ENCODE results near the gene PAQR6. TPM values are rescaled to one million over a fixed set of nuclear protein-coding genes. Genes with fewer than 3 reads are reported as not detected.
A peak's percentile ranks its signal among the peaks of the same experiment; 100 is the strongest.
"Not testable (repeated sequence)": the region's sequence is repeated elsewhere in the genome, so short reads cannot be mapped to it uniquely, and the experiment has no call there.

Gene PAQR6
- polyA plus RNA-seq, 4 donors: 3.0 to 8.7 (median 5.5) TPM

- 90 to 94% (median 94%) methylated on average over 13 of the region's 13 CpGs for WGBS, 3 donors
- Histone ChIP-seq H3K4me3 (ENCODE audit: low read depth in 1 of 3, low read length in 3 of 3) (no peak overlapping the region), H3K27me3 (ENCODE audit: control insufficient read depth in 3 of 3, insufficient read depth in 3 of 3, low read length in 3 of 3) (no peaks in the 10 kb centered on the region), H3K36me3 (ENCODE audit: control insufficient read depth in 3 of 3, insufficient read depth in 2 of 3, low read depth in 1 of 3, low read length in 3 of 3) (peaks cover 7 to 64% (median 12%) of the 10 kb centered on the region in 3 donors), H3K4me1 (ENCODE audit: control insufficient read depth in 3 of 3, insufficient read depth in 2 of 3, low read depth in 1 of 3, low read length in 2 of 3) (no peaks in the 10 kb centered on the region), H3K27ac (ENCODE audit: low read depth in 1 of 3, low read length in 2 of 3) (no peak overlapping the region), H3K9me3 (ENCODE audit: control insufficient read depth in 2 of 2, insufficient read depth in 1 of 2, low read depth in 1 of 2, low read length in 1 of 2) (no peaks in the 10 kb centered on the region)
- DNase-seq (no peak), FAIRE-seq (no peak)
Measured at GRCh38 chr1:156221986-156222692, 25.7 kb downstream of the PAQR6 start.

GRCh38 chr1:156220226-156220625, 27.6 kb downstream of the PAQR6 start:
- Histone ChIP-seq H3K27me3 (ENCODE audit: control insufficient read depth in 3 of 3, insufficient read depth in 3 of 3, low read length in 3 of 3) (no peaks in the 10 kb centered on the region), H3K27ac (ENCODE audit: low read depth in 1 of 3, low read length in 2 of 3) (no peak overlapping the region), H3K4me3 (ENCODE audit: low read depth in 1 of 3, low read length in 3 of 3) (no peak overlapping the region), H3K9me3 (ENCODE audit: control insufficient read depth in 2 of 2, insufficient read depth in 1 of 2, low read depth in 1 of 2, low read length in 1 of 2) (no peaks in the 10 kb centered on the region), H3K36me3 (ENCODE audit: control insufficient read depth in 3 of 3, insufficient read depth in 2 of 3, low read depth in 1 of 3, low read length in 3 of 3) (peaks cover 7 to 57% (median 14%) of the 10 kb centered on the region in 3 donors), H3K4me1 (ENCODE audit: control insufficient read depth in 3 of 3, insufficient read depth in 2 of 3, low read depth in 1 of 3, low read length in 2 of 3) (no peaks in the 10 kb centered on the region)
- no peak for FAIRE-seq
- WGBS, 3 donors: 95 to 99% (median 98%) methylated on average over 9 of the region's 9 CpGs
- DNase-seq: no peak

DNA sequence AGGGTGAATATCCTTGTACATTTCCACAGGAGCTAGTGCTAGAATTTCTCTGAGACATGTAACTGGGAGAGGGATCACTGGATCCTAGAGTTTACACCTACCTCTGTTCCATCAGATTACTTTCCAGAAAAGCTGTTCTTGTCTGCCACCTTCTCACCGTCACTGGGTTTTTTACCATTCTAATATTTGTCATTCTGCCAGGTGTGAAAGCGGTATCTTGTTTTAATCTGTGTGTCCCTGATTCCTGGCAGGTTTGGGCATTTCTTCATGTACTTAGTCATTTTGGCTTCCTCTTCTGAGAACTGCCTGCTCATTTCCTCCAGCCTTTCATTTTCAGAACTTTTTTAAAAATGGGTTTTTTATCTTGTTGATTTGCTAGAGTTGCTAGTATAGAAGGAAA, 30.0 kb downstream of the PAQR6 start:
- H3K4me1 ChIP-seq (ENCODE audit: control insufficient read depth in 3 of 3, insufficient read depth in 2 of 3, low read depth in 1 of 3, low read length in 2 of 3): peaks cover 0 to 8% (median 6%) of the 10 kb centered on the region in 3 donors
- H3K36me3 ChIP-seq (ENCODE audit: control insufficient read depth in 3 of 3, insufficient read depth in 2 of 3, low read depth in 1 of 3, low read length in 3 of 3): peaks cover 4 to 56% (median 5%) of the 10 kb centered on the region in 3 donors
- no peaks in the 10 kb centered on the region for H3K9me3 ChIP-seq (ENCODE audit: control insufficient read depth in 2 of 2, insufficient read depth in 1 of 2, low read depth in 1 of 2, low read length in 1 of 2)
- FAIRE-seq (no peak), DNase-seq (no peak)
- WGBS, 3 donors: 42 to 52% (median 49%) methylated on average over 2 of the region's 2 CpGs
- peak overlapping the region in 1 of 3 donors; percentile 66 for H3K27ac ChIP-seq (ENCODE audit: low read depth in 1 of 3, low read length in 2 of 3)
- H3K4me3 ChIP-seq (ENCODE audit: low read depth in 1 of 3, low read length in 3 of 3): no peak overlapping the region
- no peaks in the 10 kb centered on the region for H3K27me3 ChIP-seq (ENCODE audit: control insufficient read depth in 3 of 3, insufficient read depth in 3 of 3, low read length in 3 of 3)

DNA sequence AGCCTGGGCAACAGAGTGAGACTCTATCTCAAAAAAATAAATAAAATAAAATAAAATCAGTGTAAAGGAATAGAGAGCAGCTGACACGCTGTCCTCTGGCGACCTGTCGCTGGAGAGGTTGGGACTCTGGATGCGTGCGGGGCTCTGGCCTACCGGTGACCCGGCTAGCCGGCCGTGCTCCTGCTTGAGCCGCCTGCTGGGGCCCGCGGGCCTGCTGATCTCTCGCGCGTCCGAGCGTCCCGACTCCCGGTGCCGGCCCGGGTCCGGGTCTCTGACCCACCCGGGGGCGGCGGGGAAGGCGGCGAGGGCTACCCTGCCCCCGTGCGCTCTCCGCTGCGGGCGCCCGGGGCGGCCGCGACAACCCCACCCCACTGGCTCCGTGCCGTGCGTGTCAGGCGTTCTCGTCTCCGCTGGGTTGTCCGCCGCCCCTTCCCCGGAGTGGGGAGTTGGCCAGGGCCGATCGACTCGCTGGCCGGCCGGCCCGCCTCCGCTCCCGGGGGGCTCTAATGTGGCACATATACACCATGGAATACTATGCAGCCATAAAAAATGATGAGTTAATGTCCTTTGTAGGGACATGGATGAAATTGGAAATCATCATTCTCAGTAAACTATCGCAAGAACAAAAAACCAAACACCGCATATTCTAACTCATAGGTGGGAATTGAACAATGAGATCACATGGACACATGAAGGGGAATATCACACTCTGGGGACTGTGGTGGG, 31.3 kb downstream of the PAQR6 start:
- H3K27ac ChIP-seq (ENCODE audit: low read depth in 1 of 3, low read length in 2 of 3); H3K4me1 ChIP-seq (ENCODE audit: control insufficient read depth in 3 of 3, insufficient read depth in 2 of 3, low read depth in 1 of 3, low read length in 2 of 3); DNase-seq; H3K9me3 ChIP-seq (ENCODE audit: control insufficient read depth in 2 of 2, insufficient read depth in 1 of 2, low read depth in 1 of 2, low read length in 1 of 2); H3K4me3 ChIP-seq (ENCODE audit: low read depth in 1 of 3, low read length in 3 of 3); H3K27me3 ChIP-seq (ENCODE audit: control insufficient read depth in 3 of 3, insufficient read depth in 3 of 3, low read length in 3 of 3): not testable (repeated sequence)
- peaks cover 3 to 50% (median 4%) of the 10 kb centered on the region in 3 donors for H3K36me3 ChIP-seq (ENCODE audit: control insufficient read depth in 3 of 3, insufficient read depth in 2 of 3, low read depth in 1 of 3, low read length in 3 of 3)
- peak; percentile 88 for FAIRE-seq
- 92 to 97% (median 96%) methylated on average over 45 to 55 of the region's 55 CpGs for WGBS, 3 donors

DNA sequence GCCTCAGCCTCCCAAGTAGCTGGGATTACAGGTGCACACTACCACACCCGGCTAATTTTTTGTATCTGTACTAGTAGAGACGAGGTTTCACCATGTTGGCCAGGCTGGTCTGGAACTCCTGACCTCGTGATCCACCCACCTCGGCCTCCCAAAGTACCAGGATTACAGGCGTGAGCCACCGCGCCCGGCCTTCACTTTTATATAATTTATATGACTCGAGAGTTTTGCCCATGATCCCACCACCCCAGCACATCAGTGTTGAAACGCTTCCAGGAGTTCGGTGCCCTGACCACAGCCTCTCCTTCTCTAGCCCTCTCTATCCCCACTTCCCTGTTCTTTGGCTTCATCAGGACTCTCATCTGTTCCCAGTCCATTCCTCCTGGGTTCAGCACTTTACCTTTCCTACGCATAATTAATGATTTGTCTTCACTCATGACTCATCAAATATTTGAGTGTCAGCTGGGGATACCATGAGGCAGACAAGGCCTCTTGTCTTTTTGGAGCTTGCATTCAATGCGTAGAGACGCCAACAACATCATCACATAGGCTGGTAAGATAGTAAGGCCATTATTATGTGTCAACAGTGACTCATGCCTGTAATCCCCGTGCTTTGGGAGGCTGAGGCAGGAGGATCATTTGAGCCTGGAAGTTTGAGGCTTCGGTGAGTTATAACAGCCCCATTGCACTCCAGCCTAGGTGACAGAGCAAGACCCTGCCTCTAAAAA, 33.7 kb downstream of the PAQR6 start:
- no peaks in the 10 kb centered on the region for H3K27me3 ChIP-seq (ENCODE audit: control insufficient read depth in 3 of 3, insufficient read depth in 3 of 3, low read length in 3 of 3)
- peak overlapping the region in 2 of 3 donors; percentile 71 to 76 for H3K4me3 ChIP-seq (ENCODE audit: low read depth in 1 of 3, low read length in 3 of 3)
- H3K4me1 ChIP-seq (ENCODE audit: control insufficient read depth in 3 of 3, insufficient read depth in 2 of 3, low read depth in 1 of 3, low read length in 2 of 3): peaks cover 0 to 8% (median 6%) of the 10 kb centered on the region in 3 donors
- H3K9me3 ChIP-seq (ENCODE audit: control insufficient read depth in 2 of 2, insufficient read depth in 1 of 2, low read depth in 1 of 2, low read length in 1 of 2): no peaks in the 10 kb centered on the region
- DNase-seq: peak; percentile 19 to 20
- H3K27ac ChIP-seq (ENCODE audit: low read depth in 1 of 3, low read length in 2 of 3): peak overlapping the region in 1 of 3 donors; percentile 96
- 61 to 77% (median 64%) methylated on average over 16 of the region's 16 CpGs for WGBS, 3 donors
- no peak for FAIRE-seq
- peaks cover 5 to 51% (median 8%) of the 10 kb centered on the region in 3 donors for H3K36me3 ChIP-seq (ENCODE audit: control insufficient read depth in 3 of 3, insufficient read depth in 2 of 3, low read depth in 1 of 3, low read length in 3 of 3)

DNA sequence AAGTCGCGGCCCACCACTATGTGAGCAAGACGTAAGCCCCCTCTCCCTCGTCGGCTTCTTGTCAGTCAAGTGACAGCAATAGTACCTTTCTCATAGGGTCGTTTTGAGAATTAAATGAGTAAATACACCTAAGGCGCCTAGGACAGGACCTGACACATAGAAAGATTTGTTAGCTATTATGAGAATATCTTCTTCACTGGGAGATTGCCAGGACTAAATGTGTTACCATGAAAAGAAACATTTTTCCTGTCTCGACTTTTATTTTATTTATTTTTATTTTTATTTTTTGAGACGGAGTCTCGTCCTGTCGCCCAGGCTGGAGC, 34.3 kb downstream of the PAQR6 start:
- Histone ChIP-seq H3K4me3 (ENCODE audit: low read depth in 1 of 3, low read length in 3 of 3) (peak overlapping the region; percentile 54 to 76 (median 71)), H3K9me3 (ENCODE audit: control insufficient read depth in 2 of 2, insufficient read depth in 1 of 2, low read depth in 1 of 2, low read length in 1 of 2) (no peaks in the 10 kb centered on the region), H3K4me1 (ENCODE audit: control insufficient read depth in 3 of 3, insufficient read depth in 2 of 3, low read depth in 1 of 3, low read length in 2 of 3) (peaks cover 0 to 8% (median 6%) of the 10 kb centered on the region in 3 donors), H3K36me3 (ENCODE audit: control insufficient read depth in 3 of 3, insufficient read depth in 2 of 3, low read depth in 1 of 3, low read length in 3 of 3) (peaks cover 5 to 53% (median 8%) of the 10 kb centered on the region in 3 donors), H3K27me3 (ENCODE audit: control insufficient read depth in 3 of 3, insufficient read depth in 3 of 3, low read length in 3 of 3) (no peaks in the 10 kb centered on the region), H3K27ac (ENCODE audit: low read depth in 1 of 3, low read length in 2 of 3) (peak overlapping the region; percentile 84 to 98 (median 96))
- 7 to 12% (median 10%) methylated on average over 11 of the region's 11 CpGs for WGBS, 3 donors
- no peak for DNase-seq
- no peak for FAIRE-seq

DNA sequence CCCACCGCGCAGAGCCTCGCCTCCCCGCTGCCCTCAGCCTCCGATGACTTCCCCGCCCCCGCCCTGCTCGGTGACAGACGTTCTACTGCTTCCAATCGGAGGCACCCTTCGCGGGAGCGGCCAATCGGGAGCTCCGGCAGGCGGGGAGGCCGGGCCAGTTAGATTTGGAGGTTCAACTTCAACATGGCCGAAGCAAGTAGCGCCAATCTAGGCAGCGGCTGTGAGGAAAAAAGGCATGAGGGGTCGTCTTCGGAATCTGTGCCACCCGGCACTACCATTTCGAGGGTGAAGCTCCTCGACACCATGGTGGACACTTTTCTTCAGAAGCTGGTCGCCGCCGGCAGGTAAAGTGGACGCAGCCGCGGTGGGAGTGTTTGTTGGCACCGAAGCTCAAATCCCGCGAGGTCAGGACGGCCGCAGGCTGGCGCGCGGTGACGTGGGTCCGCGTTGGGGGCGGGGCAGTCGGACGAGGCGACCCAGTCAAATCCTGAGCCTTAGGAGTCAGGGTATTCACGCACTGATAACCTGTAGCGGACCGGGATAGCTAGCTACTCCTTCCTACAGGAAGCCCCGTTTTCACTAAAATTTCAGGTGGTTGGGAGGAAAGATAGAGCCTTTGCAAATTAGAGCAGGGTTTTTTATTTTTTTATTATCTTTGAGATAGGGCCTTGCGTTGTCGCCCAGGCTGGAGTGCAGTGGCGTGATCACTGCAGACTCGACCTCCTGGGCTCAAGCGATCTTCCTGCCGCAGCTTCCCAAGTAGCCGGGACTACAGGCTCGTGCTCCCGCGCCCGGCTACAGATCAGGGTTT, 34.8 kb downstream of the PAQR6 start, which contains the start of gene PMF1:
PMF1 (plus strand) TSS at position 175 of the 811 bp plus-strand sequence; CDS start at position 184, 9 bp downstream.
- WGBS, 3 donors: 0 to 1% (median 0%) methylated on average over 61 of the region's 61 CpGs
- Histone ChIP-seq H3K9me3 (ENCODE audit: control insufficient read depth in 2 of 2, insufficient read depth in 1 of 2, low read depth in 1 of 2, low read length in 1 of 2) (no peaks in the 10 kb centered on the region), H3K27ac (ENCODE audit: low read depth in 1 of 3, low read length in 2 of 3) (peak within 1 kb of the TSS; percentile 84 to 98 (median 96)), H3K4me1 (ENCODE audit: control insufficient read depth in 3 of 3, insufficient read depth in 2 of 3, low read depth in 1 of 3, low read length in 2 of 3) (peaks cover 0 to 8% (median 6%) of the 10 kb centered on the region in 3 donors), H3K36me3 (ENCODE audit: control insufficient read depth in 3 of 3, insufficient read depth in 2 of 3, low read depth in 1 of 3, low read length in 3 of 3) (peaks cover 5 to 56% (median 8%) of the 10 kb centered on the region in 3 donors), H3K4me3 (ENCODE audit: low read depth in 1 of 3, low read length in 3 of 3) (peak within 1 kb of the TSS; percentile 54 to 76 (median 71)), H3K27me3 (ENCODE audit: control insufficient read depth in 3 of 3, insufficient read depth in 3 of 3, low read length in 3 of 3) (no peaks in the 10 kb centered on the region)
- DNase-seq: peak; percentile 98 to 99
- FAIRE-seq: no peak

All from small intestine (tissue), 7 donors.